Measurements from ENCODE around the gene INTS1.
"Not testable (repeated sequence)": the region's sequence is repeated elsewhere in the genome, so short reads cannot be mapped to it uniquely, and the experiment has no call there.

Gene INTS1

GRCh38 chr7:1444214-1444924, 59.8 kb downstream of the INTS1 start:
- DNase-seq = no peak

- DNase-seq = not testable (repeated sequence)
Measured at GRCh38 chr7:1443587-1444200, 60.5 kb downstream of the INTS1 start.

DNA sequence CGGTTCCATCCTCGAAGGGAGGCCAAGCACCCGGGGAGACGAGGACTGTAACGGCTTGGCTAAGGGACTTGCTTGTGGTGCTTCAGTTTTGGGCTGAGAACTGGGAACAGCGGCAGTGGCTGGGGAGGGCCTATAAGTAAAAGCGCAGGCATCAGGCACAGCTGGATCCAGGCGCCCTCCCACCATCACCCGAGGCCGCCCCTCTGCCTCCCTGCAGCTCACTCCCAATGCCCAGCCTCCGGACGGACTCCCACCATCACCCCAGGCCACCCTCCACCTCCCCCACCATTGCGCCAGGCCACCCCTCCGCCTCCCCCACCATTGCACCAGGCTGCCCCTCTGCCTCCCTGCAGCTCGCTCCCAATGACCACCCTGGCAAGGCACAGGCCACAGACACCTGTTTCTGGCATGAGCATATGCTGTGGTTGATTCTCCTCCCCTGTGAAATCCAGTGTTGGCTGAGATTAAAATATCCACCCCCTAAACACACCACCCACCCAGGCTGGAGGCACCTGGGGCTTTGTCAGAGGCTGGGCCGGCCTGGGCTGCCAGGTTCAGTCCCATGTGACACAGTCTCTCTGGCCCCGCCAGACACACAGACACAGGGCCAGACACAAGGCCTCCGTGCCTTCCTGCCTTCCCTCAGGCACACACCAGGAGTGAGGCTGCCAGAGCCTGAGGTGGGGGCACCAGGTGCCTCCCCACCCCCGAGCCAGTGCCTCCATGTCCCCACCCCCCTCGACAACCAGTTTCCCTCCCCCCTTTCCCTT, 61.6 kb downstream of the INTS1 start:
- DNase-seq = no peak

DNA sequence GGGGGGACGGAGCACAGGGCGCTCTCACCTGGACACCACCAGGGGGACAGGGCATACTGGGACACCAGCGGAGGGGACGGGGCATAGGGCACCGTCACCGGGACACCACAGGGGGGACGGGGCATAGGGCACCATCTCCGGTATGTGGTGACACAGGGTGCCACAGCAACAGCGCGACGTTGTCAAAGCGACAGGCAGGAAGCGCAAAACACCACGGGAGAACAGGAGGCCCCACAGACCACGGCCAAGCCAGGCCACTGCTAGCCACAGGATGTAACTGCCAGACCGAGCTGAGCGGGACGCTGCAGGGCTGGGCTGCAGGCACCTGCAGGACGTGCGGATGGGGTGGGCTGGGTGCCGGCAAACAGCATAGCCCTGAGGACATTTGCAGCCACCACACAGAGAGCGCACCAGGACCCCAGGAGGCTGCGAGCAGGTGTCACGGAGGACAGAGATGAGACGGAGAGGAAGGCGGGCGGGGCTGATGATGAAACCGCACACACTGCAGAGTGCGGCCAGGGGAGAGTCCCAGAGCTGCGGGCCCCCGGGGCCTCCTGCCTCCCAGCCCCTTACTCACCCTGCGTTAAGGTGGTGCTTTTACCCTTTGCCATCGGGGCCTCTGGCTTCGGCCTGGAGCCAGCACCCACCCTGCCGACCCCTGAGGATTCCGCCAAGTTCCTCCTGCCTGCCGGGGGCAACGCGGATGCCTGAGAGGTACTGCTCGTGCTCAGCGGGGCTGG, 62.4 kb downstream of the INTS1 start:
- DNase-seq = no peak

DNA sequence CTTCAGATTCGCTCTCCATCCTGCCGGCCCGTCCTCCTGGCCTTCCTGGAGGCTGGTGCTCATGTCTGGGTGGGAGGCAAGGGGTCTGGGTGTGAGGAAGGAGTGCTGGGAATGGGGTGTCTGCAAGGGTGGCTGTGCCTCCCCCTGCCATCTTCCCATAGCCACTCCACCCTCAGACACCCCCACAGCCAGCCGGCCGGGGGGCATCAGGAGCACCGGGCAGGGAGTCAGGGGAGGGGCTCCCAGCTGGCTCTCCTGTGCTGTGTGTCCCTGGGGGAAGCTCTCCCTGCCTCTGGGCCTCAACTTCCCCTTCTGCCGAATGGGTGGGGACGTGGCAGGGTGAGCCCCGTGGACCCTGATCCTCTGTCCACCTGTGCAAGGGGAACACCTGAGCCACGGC, 63.6 kb downstream of the INTS1 start:
- no peak for DNase-seq

DNA sequence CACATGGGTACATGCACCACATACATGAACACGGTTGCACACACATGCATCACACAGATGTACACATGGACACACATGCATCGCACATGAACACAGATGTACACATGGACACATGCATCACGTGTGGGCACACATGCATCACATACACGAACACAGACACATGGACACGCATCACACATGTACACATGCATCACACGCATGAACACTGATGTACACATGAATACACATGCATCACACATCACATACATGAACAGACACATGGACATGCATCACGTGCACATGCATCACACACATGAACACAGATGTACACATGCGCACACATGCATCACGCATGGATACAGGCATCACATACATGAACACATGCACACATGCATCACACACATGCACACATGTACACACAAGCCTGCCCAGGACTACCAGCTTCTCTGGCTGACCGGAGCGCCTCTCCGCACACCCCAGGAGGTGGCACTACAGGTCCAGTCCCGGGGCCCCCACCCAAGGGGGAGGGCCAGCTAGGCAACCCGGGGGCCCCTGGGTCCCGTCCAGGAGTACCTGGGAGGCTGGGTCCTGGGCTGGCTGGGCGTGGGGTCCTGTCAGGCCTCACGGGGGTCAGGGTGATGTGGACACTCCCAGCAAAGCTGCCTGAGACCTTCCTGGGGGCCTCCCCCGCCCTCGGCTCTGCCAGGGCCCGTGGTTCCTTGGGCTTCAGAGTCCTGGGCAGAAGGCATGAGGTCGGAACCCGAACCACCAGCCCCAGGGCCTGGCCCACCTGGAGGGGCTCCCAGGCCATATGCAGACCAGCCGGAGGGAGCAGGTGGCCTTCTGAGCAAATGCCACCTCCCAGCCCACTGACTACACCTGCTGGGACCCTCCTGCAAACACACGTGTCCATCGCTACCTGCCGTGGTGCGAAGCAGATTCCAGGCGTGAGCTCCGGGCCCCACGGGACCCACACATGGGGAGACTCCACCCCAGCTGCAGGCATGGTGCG, 64.5 kb downstream of the INTS1 start:
- no peak for DNase-seq

- no peak for DNase-seq
Measured at GRCh38 chr7:1438821-1439220, 65.4 kb downstream of the INTS1 start.

DNA sequence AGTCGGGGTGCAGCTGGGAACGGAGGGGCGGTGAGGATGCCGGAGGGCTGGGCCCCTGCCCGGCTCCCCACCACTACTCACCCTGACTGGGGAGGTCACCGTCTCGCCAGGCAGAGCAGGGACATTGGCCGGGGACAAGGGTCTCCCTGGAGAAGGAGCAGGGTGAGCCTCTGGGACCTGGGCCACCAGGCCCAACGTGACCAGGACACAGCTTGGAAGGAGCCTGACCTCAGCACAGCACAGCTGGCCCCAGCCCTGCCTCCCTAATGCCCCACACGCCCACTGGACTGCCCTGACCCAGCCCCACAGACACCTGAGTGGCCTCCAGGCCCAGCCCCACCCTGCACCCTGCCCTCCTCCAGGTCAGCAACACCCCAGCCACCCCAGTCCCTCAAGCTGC, 66.0 kb downstream of the INTS1 start:
- DNase-seq = no peak

DNA sequence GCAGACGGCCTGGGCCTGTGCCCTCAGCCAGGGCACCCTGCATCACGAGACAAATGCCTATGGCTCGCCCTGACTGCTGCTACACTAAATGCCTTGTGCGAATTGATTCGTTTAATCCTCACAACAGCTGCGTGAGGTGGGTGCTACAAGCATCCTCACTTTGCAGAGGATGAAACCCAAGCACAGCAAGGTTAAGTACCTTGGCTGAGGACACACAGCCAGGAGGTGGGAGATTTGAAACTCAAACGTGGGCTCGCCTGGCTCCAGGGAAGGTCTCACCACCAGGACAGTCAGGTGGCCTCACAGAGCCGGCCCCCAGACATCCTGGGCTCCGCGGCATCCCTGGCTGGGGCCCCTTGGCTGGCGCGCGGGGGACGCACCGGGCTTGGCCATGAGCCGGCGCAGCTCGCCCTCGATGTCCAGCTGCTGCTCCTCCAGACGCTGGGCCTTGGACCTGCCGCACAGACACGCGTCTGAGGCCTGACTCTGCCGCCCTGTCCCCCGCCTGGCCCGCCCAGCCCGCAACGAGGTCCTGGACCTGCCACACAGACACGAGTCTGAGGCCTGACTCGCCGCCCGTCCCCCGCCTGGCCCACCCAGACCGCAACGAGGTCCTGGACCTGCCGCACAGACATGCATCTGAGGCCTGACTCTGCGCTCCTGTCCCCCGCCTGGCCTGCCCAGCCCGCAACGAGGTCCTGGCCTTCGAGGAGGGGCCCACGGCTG, 66.9 kb downstream of the INTS1 start:
- DNase-seq = no peak

- no peak for DNase-seq
Measured at GRCh38 chr7:1436608-1437007, 67.6 kb downstream of the INTS1 start.

DNA sequence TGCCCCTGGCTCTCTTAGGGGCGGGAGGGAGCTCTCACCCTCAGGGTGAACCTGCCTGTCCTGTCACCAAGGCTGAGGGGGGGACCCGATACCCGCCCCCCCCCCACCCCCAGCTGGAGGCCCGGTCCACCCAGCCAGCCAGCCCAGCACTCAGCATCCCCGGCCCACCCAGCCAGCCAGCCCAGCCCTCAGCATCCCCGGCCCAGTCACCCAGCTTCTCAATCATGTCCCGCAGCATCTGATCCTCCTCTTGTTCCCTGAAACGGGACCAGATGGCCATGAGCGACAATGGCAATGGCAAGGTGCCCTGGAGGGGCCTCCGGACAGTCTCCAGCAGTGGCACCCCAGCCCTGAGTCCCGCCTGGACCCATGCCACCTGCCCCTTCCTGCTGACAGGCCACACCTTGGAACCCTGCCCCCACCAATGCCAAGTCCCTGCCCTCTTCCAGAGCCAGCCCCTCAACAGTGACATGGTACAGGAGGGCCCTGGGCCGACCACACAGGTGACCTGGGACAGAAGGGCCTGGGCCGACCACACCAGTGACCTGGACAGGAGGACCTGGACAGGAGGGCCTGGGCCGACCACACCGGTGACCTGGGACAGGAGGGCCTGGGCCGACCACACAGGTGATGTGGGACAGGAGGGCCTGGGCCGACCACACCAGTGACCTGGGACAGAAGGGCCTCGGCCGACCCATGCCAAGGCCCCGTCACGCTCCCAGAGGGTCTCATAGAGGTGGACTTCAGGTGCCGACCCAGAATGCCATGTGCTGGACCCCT, 69.1 kb downstream of the INTS1 start:
- DNase-seq = no peak

GRCh38 chr7:1434165-1434718, 69.9 kb downstream of the INTS1 start:
- no peak for DNase-seq

DNA sequence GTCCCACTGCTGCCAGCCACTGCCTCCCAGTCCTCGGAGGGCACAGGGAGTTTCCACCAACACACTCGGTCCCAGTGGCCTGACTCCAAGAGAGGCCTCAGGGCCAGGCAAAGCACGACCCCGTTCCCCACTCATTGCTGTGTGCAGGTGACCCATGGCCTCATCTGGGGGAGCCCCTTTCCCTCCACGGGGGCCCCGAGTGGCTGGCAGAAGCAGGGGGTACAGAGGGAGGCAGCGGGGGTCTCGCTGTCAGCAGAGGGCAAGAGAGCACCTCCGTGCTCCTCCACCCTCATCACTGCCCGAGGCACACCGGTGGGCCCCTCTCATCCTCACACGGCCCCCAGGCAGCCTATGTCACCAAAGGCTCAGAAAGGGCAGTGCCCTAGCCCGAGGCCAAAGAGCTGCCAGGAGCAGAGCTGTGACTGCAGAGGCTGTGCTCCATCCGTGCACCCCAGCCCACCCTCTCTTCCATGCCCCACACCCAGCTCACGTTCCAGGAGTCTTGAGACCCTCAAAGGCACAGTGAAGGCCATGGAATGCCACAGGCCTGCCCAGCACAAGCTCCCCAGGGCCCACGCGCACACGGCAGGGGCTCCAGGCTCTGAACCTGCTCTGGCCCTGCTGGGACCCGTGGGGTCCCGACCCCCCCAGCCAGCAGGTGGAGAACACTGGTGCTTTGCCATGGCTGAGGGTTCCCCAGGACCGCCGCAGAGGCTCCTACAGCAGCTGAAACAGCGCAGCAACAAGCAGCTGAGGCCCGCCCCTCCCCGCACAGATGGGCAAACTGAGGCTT, 70.9 kb downstream of the INTS1 start:
- no peak for DNase-seq

- DNase-seq = peak; percentile 73
Measured at GRCh38 chr7:1432411-1433082, 71.6 kb downstream of the INTS1 start.

DNA sequence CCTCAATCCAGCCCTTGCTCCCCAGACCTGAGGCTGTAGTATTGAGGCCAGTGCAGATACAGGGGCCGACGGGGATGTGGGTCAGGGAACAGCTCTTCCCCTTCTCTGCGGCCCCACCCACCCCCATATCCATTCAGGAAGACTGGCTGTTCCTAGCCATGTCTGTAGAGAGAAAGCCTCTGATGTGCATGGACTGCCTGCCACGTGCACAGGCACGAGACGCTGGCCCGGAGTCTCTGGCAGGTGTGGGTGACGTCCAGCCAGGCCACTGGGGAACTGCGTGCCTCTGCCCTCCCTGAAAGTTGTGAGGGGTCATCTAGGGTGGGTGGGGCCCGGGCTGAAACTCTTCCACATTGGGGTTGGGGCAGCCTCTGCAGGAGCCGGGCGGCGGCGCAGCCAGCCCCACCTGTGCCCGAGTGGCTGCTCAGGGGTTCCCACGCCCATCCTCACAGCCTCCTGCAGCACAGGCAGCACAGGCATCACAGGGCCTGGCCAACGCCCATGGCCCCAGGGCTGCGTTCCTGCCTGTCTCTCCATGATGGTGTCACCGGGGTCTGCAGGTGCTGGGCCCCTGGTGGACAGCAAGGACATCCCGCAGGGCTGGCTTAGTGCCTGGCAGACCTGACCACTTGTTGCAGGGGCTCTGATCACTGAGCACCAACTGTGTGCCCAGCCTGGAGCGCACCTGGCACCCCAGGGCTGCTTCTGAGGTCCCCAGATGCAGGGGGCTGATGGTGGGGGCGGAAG, 72.4 kb downstream of the INTS1 start:
- no peak for DNase-seq

DNA sequence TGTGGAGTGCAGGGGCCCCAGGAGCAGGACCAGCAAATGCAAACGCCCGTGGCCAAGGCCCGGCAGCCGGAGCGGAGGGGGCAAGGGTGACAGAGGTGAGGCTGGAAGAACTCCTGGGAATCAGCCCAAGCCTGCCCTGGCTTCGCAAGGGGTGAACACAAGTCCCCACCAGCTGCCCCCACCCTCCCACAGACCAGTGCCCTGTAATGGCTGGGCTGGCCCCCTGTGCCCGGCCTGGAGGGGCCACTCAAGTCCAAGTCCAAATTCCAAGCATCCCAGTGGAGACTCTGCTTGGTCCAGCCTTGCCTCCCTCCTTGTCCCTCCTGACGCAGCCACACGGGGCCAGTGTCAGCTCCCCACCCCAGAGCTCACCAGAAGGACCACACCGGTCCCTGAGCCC, 73.0 kb downstream of the INTS1 start:
- DNase-seq = no peak

GRCh38 chr7:1430056-1430845, 73.9 kb downstream of the INTS1 start:
- DNase-seq = no peak
